K562 (cell line): Measurements from ENCODE around the gene M6PR. TPM values are rescaled to one million over a fixed set of nuclear protein-coding genes. Genes with fewer than 3 reads are reported as not detected.

Source experiments
- CBFA2T2 ChIP-seq: fragments of 450-650 bp; conservative IDR thresholded peaks from 2 replicates; pipeline ENCODE4 v1.6.1; 2017; ENCODE audit warnings: mild to moderate bottlenecking
- DEAF1 ChIP-seq: fragments of 450-650 bp; formaldehyde crosslinking; IDR thresholded peaks from 2 replicates; pipeline ENCODE4 v1.4.0; 2020; ENCODE audit warnings: mild to moderate bottlenecking, moderate library complexity
- HMG20B ChIP-seq: fragments of 250-450 bp; sonication (Bioruptor Pico); IDR thresholded peaks from 2 replicates; pipeline ENCODE4 v1.5.0; 2021; ENCODE audit warnings: mild to moderate bottlenecking
- ILF3 ChIP-seq: fragments of 450-650 bp; IDR thresholded peaks from 2 replicates; pipeline ENCODE4 v1.6.1; 2018; ENCODE audit warnings: antibody characterized with exemption, mild to moderate bottlenecking, moderate library complexity, borderline replicate concordance
- MAFG ChIP-seq: fragments of 450-650 bp; conservative IDR thresholded peaks from 2 replicates; pipeline ENCODE4 v1.6.1; 2016; ENCODE audit warnings: missing genetic modification characterization, missing compliant biosample characterization
- POLR2G ChIP-seq: fragments of 200-400 bp; formaldehyde crosslinking; IDR thresholded peaks from 2 replicates; pipeline ENCODE4 v1.6.1; 2017; ENCODE audit warnings: low read depth, mild to moderate bottlenecking, antibody characterized with exemption, low read length, moderate library complexity
- PTBP1 ChIP-seq: fragments of 200-400 bp; formaldehyde crosslinking; IDR thresholded peaks from 2 replicates; pipeline ENCODE4 v1.6.1; 2017; ENCODE audit warnings: low read depth, low read length
- RBFOX2 ChIP-seq: fragments of 200-400 bp; formaldehyde crosslinking; IDR thresholded peaks from 2 replicates; pipeline ENCODE4 v1.6.1; 2017; ENCODE audit warnings: low read depth, mild to moderate bottlenecking, low read length, moderate library complexity
- RBM22 ChIP-seq: fragments of 200-400 bp; formaldehyde crosslinking; IDR thresholded peaks from 2 replicates; pipeline ENCODE4 v1.6.1; 2018; ENCODE audit warnings: low read length, low read depth; ENCODE audit not compliant: poor library complexity, severe bottlenecking
- ZKSCAN3 ChIP-seq: fragments of 250-450 bp; sonication (Bioruptor Pico); IDR thresholded peaks from 2 replicates; pipeline ENCODE4 v1.4.0; 2020
- ZNF407 ChIP-seq: fragments of 450-650 bp; IDR thresholded peaks from 2 replicates; pipeline ENCODE4 v1.6.1; 2016; ENCODE audit warnings: low read depth
- ZNF583 ChIP-seq: fragments of 250-450 bp; sonication (Bioruptor Pico); IDR thresholded peaks from 2 replicates; pipeline ENCODE4 v1.4.0; 2020
- ZNF644 ChIP-seq: fragments of 200-800 bp; sonication (Bioruptor generic); IDR thresholded peaks from 2 replicates; pipeline ENCODE4 v1.6.1; 2016; ENCODE audit warnings: low read depth, missing genetic modification characterization, missing compliant biosample characterization
- polyA plus RNA-seq, 8 experiments: library from polyadenylated mRNA; depleted of rRNA in 4 of 8; stranded (reverse) in 5 of 8; unstranded in 3 of 8; fragments of >200 nt; fragmentation: Nextera tagmentation in 2 of 8; fragmentation: Illumina TruSeq in 1 of 8; extraction: Ambion mirVana in 2 of 8; extraction: Trizol in 1 of 8; gene quantifications; 2 replicates each; pipeline versions ENCODE4 v1.2.1 to v1.2.3, GENCODE V29; 2011 to 2014; ENCODE audit warnings: inconsistent platforms in 1 of 8, missing spikeins in 1 of 8
- total RNA-seq, 7 experiments: library from RNA; depleted of rRNA in 6 of 7; stranded (reverse); fragments of >200 nt in 6 of 7; fragmentation: Illumina TruSeq in 2 of 7; extraction: Trizol in 2 of 7; gene quantifications; 2 replicates each; pipeline versions ENCODE4 v1.2.1 to v1.2.3, GENCODE V29; 2011 to 2021; ENCODE audit warnings: low replicate concordance in 1 of 7
- TF ChIP-seq, protein P1 (sequence below): fragments of 450-650 bp; formaldehyde crosslinking; IDR thresholded peaks from 2 replicates; pipeline ENCODE4 v1.4.0; 2020; ENCODE audit warnings: mild to moderate bottlenecking, moderate library complexity

The M6PR gene
- total and polyA plus RNA-seq, 9 of the 15 experiments (the other 6 are each of a cell fraction or from before 2014, with no cell fraction given), result 78.6 to 159 (median 112) TPM

DNA sequence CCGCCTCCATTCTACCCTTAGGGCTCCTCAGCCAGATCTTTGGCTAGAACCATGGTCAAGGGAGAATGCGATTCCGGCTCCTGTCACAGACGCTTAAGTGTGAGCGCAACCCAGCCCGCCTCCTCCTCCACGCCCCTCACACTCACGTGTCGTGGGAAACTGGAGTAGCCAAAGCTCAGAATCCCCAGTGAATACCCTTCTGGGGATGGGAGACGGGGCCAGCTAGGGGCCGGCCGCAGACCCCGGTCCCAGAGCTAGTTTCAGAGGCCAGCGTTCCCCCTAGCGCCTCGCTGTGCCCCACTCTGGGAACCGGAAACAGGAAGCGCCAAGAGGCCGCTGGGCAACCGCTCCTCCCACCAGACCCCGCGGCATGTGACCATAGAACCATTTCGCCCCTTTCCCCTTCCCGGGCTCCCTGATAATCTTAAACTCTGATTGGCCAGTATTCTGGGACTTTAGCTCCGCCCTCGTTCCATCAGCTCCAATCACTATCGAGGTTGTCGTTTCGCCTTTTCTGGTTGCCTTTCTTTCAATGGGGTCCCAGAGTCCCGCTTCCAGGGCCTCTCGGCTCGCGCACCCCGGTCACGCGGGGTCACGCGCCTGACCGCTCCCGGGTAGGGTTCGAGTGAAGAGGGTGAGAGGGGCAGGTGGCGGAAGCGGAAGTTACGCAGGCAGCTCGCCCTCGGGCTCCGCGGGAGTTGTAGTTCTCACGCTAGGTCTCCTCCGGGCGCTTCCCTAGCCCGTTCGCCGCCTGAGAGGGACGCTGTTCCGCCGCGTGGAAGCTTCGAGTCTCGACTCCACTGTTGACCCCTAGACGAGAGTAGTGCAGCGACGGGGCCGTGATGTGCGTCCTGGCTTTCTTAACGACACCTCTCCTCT, at the start of gene M6PR (continued):
- TF ChIP-seq ZNF407 (no peak), ZKSCAN3 (CRISPR knock-in tag) (no peak), CBFA2T2 (peak; percentile 46; the same call in 1 of the 2 replicates), ZNF583 (no peak), MAFG (no peak), DEAF1 (no peak), RBM22 (no peak), PTBP1 (no peak), ZNF644 (peak; percentile 46; the same call in 1 of the 2 replicates), POLR2G (peak; percentile 90), HMG20B (CRISPR knock-in tag) (no peak), RBFOX2 (peak; percentile 86), ILF3 (no peak)
- TF ChIP-seq, protein P1, sequence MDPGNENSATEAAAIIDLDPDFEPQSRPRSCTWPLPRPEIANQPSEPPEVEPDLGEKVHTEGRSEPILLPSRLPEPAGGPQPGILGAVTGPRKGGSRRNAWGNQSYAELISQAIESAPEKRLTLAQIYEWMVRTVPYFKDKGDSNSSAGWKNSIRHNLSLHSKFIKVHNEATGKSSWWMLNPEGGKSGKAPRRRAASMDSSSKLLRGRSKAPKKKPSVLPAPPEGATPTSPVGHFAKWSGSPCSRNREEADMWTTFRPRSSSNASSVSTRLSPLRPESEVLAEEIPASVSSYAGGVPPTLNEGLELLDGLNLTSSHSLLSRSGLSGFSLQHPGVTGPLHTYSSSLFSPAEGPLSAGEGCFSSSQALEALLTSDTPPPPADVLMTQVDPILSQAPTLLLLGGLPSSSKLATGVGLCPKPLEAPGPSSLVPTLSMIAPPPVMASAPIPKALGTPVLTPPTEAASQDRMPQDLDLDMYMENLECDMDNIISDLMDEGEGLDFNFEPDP (CRISPR knock-in tag), result no peak
